ENCODE results near the gene CCNF.
"Not testable (repeated sequence)": the region's sequence is repeated elsewhere in the genome, so short reads cannot be mapped to it uniquely, and the experiment has no call there.

CCNF gene, protein sequence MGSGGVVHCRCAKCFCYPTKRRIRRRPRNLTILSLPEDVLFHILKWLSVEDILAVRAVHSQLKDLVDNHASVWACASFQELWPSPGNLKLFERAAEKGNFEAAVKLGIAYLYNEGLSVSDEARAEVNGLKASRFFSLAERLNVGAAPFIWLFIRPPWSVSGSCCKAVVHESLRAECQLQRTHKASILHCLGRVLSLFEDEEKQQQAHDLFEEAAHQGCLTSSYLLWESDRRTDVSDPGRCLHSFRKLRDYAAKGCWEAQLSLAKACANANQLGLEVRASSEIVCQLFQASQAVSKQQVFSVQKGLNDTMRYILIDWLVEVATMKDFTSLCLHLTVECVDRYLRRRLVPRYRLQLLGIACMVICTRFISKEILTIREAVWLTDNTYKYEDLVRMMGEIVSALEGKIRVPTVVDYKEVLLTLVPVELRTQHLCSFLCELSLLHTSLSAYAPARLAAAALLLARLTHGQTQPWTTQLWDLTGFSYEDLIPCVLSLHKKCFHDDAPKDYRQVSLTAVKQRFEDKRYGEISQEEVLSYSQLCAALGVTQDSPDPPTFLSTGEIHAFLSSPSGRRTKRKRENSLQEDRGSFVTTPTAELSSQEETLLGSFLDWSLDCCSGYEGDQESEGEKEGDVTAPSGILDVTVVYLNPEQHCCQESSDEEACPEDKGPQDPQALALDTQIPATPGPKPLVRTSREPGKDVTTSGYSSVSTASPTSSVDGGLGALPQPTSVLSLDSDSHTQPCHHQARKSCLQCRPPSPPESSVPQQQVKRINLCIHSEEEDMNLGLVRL

DNA sequence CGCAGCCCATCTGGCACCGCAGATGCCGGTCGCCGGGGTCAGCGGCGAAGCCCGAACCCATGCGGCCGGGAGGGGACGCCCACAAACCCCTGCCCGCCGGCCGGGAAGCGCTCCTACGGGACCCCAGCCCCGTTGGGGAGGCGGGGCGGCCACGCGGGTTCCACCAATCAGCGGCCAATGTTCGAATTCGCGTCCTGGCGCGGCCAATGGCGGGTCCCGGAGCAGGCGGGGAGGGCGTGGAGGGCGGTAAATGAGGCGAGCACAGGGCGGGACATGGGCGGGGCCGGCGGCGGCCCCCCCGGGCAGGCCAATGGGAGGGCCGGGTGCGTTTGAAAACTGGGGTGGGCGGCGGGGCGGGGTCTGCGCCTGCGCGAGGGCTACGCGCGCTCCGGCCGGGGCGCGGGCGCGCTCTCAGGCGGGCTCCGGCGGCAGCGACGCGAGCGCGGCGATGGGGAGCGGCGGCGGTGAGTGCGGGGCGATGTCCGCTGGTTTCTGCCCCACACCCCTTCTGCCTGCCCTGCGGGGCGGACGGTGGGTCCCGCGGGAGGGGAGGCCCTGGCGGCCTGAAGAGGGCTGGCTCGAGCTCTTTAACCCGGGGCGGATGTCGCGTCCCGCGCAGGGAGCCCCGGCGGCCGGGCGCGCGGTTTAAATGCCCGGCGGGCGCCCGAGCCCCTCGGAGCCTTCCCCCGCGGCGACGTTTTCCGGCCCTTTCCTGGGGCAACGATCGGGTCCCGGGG is at the start of gene CCNF:
CCNF (plus strand) TSS at position 414 of the 737 bp plus-strand sequence; CDS start at position 449, 35 bp downstream.
- peak; percentile 99 for DNase-seq

DNA sequence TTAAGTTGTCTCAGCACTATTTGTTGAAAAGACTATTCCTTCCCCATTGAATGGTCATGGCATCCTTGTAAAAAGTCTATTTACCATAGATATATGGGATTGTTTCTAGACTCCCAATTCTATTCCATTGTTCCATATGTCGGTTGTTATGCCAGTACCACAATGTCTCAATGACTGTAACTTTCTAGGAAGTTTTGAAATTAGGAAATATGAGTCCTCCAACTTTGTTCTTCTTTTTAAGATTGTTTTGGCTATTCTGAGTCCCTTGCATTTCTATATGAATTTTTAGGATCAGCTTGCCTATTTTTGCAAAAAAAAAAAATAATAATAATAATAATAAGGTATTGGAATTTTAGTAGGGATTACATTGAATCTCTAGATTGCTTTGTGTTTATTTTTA is 45.7 kb upstream of the CCNF start:
- DNase-seq = no peak

DNA sequence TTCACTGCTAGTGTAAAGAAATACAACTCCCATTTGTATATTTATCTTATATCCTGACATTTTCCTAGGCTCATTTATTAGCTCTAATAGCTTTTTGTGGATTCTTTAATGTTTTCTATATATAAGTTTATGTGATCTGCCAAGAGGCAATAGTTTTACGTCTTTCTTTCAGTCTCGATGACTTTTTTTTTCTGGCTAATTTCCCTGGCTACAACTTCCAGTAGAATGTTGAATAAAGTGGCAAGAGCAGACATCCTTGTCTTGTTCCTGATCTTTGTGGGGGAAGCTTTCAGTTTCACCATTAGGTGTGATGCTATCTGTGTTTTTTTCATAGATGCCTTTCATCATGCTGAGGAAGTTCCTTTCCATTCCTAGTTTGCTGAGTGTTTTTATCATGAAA is 44.8 kb upstream of the CCNF start:
- DNase-seq = no peak

DNA sequence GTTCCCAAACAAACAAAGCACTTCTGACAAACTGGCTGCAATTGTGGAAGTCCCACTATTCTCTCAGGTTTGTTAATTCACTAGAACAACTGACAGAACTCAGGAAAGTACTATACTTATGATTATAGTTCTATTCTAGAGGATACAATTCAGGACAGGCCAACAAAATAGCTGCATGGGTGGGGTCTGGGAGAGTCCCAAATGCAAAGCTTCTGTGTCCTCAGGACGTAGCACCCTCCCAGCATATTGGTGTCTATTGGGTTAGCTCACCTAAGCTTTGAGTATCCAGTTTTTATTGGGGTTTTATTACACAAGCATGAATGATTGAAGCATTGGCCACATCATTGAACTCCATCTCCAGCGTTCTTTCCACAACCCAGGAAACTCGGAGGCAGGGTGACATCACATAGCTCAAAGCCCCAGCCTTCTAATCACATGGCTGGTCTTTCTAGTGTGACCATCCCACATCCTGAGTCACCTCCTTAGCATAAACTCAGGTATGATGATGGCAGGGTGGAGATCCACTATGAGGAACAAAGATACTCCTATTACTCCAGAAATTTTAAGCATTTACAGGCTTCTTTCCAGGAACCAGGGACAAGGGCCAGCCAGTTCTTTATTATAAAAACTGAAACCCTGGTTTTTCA is 43.9 kb upstream of the CCNF start:
- DNase-seq = no peak

DNA sequence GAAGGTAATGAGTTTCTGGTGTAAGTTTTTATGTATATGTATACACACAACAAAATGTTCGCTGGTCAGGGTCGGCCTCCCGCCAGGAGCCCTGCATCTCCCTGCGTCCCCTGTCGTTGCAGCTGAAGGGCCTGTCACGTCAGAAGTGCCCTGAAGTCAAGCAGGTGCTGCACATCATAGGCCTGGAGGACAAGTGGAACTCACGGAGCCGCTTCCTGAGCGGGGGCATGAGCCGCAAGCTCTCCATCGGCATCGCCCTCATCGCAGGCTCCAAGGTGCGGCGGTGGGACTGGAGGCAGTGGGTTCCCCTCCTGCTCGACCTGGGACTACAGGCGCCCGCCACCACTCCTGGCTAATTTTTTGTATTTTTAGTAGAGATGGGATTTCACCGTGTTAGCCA is 43.3 kb upstream of the CCNF start:
- DNase-seq = not testable (repeated sequence)

DNA sequence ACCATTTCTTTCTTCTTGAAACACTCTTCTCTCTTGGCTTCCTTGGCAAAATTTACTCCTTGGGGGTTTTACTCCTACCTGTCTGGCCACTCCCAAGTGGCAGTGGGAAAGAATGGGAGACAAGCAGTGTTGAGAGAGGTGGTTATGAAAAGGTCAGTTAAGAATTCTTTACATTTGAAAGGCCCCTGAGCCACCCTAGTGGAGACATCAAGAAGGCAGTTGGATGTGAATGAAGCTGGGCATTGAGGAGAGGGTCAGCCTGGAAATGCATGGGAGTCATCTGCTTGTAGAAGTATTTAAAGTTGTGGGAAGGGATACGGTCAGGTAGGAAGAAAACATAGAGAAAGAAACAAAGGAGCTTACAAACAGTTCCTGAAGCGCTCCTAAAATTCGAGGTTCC is 42.3 kb upstream of the CCNF start:
- no peak for DNase-seq

DNA sequence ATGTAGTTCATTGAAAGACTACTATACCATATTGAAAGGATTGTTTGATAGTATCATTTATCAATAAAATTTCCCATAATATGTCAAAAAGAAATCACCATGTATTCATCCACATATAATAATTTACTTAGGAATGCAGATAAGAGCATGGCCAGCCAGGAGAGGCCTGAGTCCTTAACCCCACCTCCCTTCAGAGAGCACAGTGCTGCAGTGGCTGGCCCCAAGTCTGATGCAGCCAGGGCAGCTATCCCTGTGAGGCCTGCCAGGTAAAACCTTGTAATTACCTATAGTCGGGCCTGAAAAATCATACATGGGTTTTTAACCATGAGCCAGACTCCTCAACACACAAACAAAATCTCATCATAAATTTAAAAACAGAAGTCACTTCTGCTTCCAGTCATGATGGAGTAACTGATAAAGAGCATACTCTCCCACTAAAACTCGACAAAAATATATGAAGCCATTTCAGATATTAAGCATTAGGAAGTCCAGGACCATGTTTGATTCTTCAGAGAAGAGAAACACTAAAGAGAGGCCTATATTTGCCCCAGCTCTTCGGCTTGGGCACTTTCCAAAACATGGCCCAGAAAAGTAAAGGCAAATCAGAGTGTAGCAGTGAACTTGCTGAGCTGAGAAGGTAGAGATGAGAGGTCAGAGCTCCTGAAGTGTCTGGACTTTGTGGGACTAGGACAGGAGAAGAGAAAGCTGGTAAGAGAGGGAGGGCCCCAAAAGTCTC is 40.9 kb upstream of the CCNF start:
- no peak for DNase-seq

DNA sequence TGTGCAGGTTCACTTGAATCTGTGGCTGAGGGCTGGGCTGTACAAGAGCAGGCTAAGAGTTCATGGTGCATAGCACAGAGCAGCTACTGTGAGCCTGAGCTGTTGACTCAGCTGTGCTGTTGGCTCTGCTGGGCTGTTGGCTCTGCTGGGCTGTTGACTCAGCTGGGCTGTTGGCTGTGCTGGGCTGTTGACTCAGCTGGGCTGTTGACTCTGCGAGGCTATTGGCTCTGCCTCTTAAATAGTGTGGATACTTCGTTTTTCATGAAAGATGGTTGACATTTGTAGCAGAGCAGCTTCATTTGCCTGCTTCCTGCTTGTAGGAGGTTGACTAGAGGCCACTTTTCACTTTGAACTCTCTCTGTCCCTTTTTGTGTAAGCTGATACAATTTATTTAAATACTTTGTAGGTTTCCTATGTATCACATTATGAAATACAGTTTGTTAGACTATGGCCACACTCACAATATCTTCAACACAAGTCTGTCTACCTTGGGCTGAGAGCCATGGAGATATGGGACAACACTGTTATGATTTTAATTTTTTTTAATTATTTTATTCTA is 40.3 kb upstream of the CCNF start:
- DNase-seq = no peak

DNA sequence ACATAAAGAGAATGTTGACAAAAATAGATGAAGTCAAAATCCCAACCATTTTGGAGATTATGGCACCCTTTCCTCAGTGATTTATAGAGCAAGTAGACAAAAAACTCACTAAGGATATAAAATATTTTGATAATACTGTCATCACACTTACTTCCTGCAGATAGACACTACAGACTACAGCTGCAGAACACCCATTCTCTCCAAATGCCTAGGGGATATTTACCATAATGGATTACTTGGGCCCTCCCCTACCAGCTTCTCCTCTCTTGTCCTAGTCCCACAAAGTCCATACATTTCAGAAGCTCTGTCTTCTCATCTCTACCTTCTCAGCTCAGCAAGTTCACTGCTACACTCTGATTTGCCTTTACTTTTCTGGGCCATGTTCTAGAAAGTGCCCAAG is 37.2 kb upstream of the CCNF start:
- DNase-seq = no peak

DNA sequence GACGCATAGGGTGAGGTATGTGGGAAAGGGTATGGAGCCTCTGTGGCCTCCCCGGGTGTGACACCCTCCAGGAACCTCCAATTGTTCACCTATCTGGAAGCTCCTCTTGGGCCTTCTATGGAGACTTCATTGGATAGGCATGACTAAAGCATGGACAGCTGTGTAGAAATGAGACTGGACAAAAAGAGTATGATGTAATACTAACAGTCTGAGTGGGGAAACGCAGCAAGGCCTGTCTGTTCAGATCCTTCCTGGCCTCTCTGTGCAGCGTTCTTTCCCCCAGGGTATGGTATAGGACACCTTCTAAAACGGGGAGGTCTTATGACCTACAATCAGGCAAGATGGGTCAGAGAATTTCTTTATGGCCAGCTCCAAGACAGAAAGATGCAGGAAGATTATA is 30.7 kb upstream of the CCNF start:
- DNase-seq = no peak

DNA sequence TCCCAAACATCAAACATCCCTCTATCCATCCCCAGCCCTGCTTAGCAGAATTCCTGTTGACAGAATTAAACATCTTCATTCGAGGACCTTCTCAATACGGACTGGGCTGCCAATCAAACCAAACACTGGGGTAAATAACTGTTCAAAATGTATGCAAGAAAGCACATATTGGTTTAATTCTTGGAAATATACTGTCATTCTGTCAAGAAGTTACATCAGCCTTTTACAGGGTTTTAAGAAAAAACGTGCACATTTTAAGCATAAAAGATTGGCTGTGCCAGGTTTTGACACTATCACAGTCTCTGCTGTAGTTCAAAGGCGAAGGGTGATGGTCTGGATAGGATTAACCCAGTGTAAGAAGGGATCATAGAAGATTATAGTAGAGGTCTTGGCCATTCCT is 25.1 kb upstream of the CCNF start:
- DNase-seq = no peak

DNA sequence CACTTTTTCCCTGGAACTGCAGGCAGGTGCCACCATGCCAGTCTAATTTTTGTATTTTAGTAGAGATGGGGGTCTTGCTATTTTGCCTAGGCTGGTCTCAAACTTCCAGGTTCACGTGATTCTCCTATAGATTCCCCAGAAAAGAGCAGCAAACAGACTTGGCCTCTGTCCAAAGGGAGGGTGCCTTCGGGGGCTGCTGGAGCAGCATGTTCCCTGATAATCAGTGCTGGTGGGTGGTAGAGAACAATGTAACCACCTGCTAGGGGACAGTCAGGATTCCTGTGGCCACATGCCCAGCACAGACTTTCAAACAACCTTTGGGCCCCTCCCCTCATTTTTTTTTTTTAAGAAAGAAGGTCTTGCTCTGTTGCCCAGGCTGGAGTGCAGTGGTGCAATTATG is 14.2 kb upstream of the CCNF start:
- no peak for DNase-seq

DNA sequence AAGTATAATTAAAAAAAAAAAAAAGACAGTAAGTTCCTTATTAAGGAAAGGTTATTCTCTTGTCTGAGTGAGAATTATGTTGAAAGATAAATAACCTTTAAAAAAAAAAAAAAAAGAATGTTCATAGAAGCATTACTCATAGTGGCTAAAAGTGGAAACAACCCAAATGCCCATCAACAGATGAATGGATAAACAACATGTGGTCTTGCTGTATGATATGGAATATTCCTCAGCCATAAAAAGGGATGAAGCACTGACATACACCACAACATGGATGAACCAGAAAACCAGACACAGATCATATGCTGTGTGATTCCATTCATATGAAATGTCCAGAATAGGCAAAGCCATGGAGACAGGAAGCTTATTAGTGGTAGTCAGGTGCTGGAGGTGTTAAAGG is 9.2 kb upstream of the CCNF start:
- no peak for DNase-seq

DNA sequence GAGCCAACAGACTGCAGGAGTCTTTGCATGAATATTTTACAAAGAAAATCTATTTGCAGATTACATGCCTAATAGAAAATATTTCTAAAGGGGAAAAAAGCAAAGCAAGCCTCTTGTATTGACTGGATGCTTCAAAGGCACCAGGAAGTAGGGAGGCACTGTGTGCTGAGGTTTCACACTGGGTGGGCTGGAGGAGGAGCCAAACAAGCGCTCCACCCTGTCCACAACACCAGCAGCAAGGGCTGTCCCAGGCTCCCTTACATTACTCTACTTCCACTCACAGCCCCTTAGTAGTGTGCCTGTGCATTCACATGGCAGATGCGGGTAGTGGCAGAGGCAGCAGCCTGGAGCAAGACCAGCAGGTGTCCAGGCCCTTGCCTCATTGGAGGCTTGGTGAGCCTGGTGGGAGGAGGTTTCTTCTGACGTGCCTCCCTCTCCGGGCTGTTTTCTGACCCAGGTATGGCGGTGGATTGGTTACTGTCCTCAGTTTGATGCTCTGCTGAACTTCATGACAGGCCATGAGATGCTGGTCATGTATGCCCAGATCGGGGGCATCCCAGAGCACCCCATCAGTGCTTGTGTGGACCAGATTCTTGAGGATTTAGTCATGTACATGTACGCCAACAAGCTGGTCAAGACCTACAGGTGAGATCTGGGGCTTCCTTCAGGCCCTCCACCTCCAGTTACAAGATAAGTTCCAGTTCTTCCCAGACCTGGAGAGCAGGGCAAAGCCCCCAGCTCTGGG is 7.0 kb upstream of the CCNF start:
- DNase-seq = no peak

DNA sequence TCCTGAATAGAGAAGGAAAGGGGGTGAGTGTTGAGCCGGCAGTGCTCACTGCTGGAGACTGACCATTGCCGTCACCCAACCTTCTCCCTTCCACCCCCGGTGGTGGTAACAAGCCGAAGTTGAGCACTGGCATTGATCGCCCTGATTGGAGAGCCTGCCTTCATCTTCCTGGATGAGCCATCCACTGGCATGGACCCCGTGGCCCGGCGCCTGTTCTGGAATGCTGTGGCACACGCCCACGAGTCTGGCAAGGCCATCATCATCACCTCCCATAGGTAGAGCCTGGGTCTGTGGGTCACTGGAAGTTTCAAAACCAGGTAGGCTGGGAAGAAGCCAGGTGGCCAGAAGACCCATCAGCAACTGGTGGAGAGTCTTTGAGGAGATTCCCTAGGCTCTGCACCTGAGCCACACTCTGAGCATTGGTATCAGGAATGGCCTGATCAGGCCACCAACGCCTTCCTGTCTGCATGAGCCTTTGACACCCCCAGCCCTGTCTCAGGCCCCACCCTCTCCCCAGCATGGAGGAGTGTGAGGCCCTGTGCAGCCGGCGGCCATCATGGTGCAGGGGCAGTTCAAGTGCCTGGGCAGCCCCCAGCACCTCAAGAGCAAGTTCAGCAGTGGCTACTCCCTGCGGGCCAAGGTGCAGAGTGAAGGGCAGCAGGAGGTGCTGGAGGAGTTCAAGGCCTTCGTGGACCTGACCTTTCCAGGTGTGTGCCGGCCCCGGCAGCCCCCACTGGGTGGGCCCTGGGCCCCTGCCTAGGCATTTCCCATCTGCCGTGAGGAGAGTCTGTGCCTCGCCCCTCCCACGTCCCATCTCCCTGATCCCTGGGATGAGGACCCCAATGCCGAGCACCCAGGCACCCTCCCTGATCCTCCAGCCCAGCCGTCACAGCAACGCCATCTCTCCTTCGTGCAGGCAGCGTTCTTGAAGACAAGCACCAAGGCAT is 4.9 kb upstream of the CCNF start:
- DNase-seq = no peak

DNA sequence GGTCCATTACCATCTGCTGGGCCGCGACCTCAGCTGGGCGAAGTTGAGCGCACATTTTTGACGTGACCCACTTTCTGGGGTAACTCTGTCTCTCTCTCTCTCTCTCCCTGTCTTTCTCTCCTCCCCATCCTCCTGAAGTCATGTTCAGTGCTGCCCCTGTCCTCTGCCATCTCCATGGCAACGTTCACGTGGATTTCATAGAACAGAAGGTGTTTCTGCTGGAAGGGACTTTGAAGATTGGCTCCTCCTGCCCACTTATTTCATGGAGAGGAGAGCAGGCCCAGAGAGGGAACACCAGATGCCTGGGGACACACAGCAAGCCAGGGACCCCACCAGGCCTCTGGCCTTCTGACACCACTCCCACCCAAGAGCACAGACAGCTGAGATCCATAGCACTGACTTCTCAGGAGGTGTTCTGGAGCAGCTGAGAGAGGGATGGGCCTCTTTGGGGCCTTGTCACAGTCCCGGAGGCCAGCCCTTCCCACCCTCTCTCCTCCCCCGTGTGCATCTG is 4.2 kb upstream of the CCNF start:
- no peak for DNase-seq

DNA sequence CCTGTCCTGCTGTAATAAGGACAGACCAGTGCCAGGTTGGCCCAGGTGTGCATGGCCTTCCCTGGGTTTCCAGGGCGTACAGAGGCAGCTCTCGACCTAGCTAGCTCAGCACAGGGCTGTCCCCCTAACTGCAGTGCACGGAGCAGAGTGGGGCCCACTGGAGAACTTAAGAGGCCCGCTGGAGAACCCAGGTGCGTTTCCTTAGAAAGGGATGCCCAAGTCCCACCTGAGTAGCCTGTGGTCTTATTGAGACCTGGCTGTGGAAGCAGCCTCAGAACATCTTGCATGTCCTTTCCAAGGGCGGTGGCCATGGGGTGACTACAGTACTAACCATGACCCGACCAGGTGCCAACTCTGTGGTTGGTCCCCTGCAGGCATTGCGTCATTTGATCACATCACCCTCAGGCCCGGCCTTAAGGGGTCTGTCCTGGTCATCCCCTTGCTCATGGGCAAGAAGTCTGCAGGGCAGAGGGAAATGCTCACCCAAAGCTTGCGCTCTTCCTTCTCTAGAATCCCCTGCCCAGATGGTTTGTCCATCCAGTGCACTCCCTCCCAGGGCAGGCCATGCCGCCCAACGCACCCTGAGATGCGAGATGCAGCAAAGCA is 3.3 kb upstream of the CCNF start:
- no peak for DNase-seq

DNA sequence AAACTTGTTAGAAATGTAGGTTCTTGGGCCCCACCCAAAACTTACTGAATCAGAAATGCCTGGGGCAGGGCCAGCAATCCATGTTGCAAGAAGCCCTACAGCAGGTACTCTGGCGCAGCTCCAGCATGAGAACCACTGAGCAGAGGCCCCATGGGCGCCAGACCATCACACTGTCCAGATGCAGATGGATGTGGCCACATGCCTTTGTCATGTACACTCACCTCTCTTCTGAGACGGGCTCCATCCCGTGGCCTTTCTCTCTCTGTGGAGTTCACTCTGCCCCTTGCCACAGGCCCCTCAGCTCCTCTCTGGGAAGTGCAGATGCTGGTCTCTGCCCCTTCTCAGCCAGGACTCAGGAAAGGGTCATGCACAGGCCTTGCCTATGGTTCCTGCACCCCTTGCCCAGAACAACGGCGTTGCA is 2.3 kb upstream of the CCNF start:
- no peak for DNase-seq

DNA sequence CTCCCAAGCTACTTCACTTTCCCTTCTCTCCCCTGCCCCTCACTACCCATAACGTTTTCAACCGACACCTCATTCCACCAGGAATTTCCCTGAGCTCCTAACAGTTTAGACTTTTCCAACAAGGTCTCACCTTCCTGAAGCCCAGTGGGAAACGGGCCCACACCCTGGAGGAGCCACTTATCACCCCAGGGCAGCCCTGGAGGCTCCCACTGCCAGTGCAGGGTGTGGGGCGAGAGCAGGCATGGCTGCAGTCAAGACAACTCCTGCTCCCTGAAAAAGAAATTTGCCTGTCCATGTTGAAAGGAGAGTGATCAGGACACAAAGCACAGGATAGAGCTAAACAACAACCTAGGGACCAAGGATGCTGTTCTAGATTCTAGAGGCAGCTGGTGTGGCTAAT is 1.7 kb upstream of the CCNF start:
- DNase-seq = no peak
